ENCODE measurements around the gene PDK2. TPM values are rescaled to one million over a fixed set of nuclear protein-coding genes. Genes with fewer than 3 reads are reported as not detected.

PDK2 gene
- total and polyA plus RNA-seq, 10 of the 15 experiments (the other 5 are each of a cell fraction or from before 2014, with no cell fraction given) = 0.98 to 22.6 (median 12.3) TPM

DNA sequence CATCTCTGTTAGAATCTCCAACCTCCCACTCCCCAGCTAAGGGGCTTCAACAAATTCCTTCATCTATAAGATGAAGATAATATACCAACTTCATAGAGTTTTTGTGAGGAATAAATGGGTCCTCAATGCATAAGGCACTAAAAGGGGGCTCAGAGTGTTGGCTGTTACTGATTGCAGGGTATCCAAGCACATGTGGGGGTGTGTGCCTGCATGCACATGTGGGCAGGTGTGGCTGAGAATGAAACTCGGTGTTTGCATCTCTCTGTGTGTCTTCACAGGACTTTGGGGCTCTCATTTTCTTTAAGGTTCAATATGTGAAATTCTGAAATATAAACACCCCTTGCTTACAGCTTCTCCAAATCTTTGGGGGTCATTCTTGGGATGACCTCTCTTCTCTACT lies 59.5 kb downstream of the PDK2 start (continued):
- TF ChIP-seq ZNF687 (IDR thresholded peaks at IDR 0.05) (peak; percentile 47; the same call in 1 of the 2 replicates), YBX1 (IDR thresholded peaks at IDR 0.05) (no peak), ATF3 (IDR thresholded peaks at IDR 0.05; ENCODE audit: borderline replicate concordance, extremely low read depth, low read depth, low read length) (no peak), HSF1 (IDR thresholded peaks at IDR 0.05; ENCODE audit: low read depth, low read length) (no peak), PBX3 (IDR thresholded peaks at IDR 0.05; ENCODE audit: insufficient replicate concordance, low read depth, low read length) (no peak), POLR2AphosphoS2 (IDR thresholded peaks at IDR 0.05; ENCODE audit: low read depth, low read length) (no peak), MEF2B (IDR thresholded peaks at IDR 0.05; ENCODE audit: partially characterized antibody, poor library complexity, severe bottlenecking) (peak; percentile 20), POU2F2 (IDR thresholded peaks at IDR 0.05; ENCODE audit: borderline replicate concordance, low read depth, low read length) (peak; percentile 79; the same call in 1 of the 3 replicates), EGR1 (IDR thresholded peaks at IDR 0.05; ENCODE audit: borderline replicate concordance in 1 of 2, low read depth in 2 of 2, low read length in 2 of 2) (peak in 1 of 2 experiments; percentile 76; a peak in 2 of 3 replicates), NKRF (conservative IDR thresholded peaks at IDR 0.05) (no peak), NR2C2 (IDR thresholded peaks at IDR 0.05; ENCODE audit: borderline replicate concordance, control insufficient read depth, insufficient read length, low read depth) (no peak), KAT2A (conservative IDR thresholded peaks at IDR 0.05; ENCODE audit: control insufficient read depth, low read depth, low read length) (no peak), ZNF24 (IDR thresholded peaks at IDR 0.05) (no peak), SIN3A (IDR thresholded peaks at IDR 0.05; ENCODE audit: low read depth, low read length) (0 out of 2 replicates have a peak, but pooled peaks have one; percentile 36), ELK1 (IDR thresholded peaks at IDR 0.05; ENCODE audit: low read depth, low read length) (no peak), NFYA (IDR thresholded peaks at IDR 0.05; ENCODE audit: borderline replicate concordance, low read depth, low read length) (no peak), RCOR1 (conservative IDR thresholded peaks at IDR 0.05; ENCODE audit: low read depth, low read length) (no peak), MXI1 (IDR thresholded peaks at IDR 0.05; ENCODE audit: low read depth, low read length) (peak; percentile 81)
- TF ChIP-seq, protein P1, sequence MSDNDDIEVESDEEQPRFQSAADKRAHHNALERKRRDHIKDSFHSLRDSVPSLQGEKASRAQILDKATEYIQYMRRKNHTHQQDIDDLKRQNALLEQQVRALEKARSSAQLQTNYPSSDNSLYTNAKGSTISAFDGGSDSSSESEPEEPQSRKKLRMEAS (IDR thresholded peaks at IDR 0.05; ENCODE audit: low read depth, low read length) = peak; percentile 65
